COLO829 (cell line): ENCODE measurements around the gene FAM171A1.
"Not testable (repeated sequence)": the region's sequence is repeated elsewhere in the genome, so short reads cannot be mapped to it uniquely, and the experiment has no call there.

Experiments
- DNase-seq: peaks from one replicate; pipeline ENCODE4 v3.0.0; 2012; ENCODE audit warnings: low spot score

The FAM171A1 gene

GRCh38 chr10:15208221-15208620 is 162.9 kb downstream of the FAM171A1 start:
- DNase-seq = no peak

DNA sequence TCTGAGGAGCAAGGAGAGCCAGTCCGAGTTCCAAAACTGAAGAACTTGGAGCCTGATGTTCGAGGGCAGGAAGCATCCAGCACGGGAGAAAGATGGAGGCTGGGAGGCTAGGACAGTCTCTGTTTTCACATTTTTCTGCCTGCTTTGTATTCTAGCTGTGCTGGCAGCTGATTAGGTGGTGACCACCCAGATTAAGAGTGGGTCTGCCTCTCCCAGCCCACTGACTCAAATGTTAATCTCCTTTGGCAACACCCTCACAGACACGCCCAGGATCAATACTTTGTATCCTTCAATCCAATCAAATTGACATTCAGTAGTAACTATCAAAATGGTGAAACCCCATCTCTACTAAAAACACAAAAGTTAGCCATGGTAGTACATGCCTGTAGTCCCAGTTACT is 163.7 kb downstream of the FAM171A1 start:
- DNase-seq = not testable (repeated sequence)

- no peak for DNase-seq
Observed at GRCh38 chr10:15202639-15203038, 168.4 kb downstream of the FAM171A1 start.

- DNase-seq = not testable (repeated sequence)
Observed at GRCh38 chr10:15202301-15202621, 168.8 kb downstream of the FAM171A1 start.

DNA sequence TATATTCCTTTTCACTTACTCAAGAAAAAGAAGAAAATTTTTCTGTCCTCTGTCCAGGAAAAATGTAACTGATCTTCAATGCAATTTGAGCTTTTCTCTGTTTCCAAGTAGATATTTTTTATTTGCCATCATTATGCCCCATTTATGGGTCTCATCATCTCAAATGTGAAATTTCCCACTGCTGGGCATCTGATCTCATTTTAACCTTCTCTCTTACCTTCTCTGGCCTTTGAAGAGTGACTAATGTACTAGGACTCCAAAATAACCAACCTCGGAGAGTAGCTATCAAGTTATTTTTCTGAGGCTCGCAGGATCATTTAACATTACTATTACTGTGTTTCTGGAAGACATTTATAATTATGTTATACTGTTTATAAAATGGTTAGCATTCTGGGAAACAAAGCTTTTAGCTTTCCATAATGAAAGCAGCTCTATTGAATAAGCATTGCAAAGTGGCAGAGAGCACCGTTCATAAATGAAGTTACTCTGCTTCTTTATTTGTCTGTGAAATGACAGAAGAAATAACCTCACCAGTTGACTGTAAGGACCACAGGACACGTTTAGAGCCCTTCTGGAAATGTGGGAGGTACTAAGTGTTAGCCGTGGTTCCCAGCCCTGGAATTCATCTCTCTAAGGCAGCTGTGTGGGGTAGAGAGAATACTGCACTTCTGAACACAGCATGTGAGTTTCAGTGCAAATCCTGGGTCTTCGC is 169.3 kb downstream of the FAM171A1 start:
- DNase-seq = no peak

DNA sequence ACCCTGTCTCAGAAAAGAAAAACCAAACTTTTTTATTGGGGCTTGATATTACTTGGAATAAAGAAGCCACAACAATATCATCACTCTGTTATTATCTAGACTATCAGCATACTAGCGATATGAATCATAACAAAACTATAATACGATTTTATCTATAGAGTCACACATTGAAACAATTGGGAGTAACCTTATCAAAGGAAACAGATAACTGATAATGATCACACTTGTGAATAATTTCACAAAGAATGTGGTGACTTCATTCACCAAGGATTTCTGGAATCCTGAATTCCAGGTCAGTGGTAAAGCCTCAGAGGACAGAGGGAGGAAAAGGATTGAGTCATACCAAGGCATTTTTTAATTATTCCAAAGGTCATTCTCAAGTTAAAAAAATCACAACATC is 170.5 kb downstream of the FAM171A1 start:
- DNase-seq = peak; percentile 43

DNA sequence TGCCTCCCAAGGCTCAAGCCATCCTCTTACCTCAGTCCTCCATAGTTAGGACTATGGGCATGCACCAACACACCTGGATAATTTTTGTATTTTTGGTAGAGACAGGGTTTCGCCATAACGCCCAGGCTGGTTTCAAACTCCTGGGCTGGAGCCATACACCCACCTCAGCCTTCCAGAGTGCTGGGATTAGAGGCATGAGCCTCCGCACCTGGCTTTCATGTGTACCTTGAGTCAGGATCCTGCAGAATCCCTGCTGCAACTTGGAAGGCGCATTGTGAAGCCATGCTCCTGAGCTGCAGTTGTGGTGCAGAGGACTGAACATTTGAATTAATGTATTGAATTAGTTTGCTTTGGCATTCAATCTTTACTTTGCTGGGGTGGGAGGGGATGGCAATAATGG is 173.2 kb downstream of the FAM171A1 start:
- no peak for DNase-seq

DNA sequence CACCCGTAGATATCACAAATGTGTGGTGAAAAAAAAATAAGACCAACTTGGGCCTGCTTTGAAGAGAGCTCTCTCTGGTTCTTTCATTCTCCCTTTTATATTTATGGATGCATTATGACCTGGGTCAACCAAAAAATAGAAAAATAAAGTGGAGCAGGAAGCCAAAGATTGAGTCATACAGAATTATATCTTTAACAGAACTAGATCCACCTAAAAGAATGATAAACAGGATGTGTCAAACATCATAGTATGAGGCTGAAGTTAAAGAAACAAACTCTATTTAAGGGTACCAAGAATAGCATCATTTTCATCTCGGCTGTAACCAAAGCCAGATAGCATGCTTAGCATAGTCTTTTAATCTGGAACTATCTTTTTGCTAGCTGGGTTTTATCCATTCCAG is 173.8 kb downstream of the FAM171A1 start:
- DNase-seq = no peak

DNA sequence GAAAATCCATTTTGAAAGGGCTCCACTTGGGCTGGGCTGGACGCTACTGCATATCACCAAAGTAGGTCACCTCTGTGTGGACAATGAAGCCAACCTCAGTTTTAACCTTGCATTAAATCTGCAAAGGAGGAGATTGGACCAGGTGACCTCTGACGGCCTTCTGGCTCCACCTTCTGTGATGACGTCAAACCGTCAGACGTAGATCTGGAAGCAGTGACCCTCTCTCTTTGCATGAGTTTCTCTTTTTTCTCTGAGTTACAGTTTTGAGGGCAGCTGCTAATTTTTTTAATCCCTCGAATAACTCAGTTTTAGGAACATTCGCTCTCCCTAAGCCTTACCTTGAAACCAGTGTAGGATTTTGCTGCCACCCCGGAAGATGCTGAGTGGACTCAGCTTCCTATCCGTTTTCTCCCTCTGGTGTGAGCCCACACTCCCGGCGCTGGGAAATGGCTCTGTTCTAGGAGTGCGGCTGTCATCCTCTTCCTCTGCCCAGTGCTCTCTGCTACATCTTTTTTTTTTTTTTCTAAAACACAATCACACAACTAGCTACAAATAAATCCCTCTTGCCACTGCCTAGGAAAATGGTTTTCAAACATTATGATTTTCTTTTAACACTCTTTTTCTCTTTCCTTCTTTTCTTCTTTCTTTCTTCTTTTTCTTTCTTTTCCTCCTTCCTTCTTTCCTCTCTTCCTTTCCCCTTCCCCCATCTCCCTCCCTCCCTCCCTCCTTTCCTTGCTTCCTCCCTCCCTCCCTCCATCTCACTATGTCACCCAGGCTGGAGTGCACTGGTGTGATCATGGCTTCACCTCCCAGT is 174.9 kb downstream of the FAM171A1 start:
- DNase-seq = no peak

DNA sequence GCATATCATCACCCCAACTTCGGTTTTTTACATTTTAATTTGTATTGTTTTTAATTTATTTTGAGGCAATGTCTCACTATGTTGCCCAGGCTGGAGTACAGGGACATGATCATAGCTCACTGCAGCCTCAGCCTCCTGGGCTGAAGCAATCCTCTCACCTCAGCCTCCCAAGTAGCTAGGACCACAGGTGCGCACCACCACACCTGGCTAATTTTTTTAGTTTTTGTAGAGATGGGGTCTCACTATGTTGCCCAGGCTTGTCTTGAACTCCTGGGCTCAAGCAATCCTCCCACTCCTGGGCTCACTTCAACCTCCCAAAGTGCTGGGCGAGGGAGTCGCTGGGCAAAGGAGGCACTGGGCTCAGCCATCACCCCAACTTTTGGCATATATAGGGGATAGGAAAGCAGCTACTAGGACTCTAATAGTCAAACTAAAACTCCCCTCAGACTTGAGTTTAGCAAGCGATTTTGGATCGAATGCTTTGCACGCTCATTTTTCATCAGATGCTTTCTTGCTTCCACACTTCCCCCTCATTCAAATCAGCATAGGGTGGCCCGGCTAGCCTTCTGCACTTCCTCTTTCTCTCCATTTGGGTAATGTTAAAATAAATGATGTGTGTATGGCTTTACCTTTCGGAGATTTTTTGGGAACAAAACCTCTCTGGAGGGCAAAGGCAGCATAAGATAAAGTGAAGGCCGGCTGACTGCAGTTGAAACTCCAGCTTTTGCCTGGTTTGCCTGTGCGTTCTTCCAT is 181.8 kb downstream of the FAM171A1 start:
- DNase-seq = no peak

- no peak for DNase-seq
Observed at GRCh38 chr10:15188603-15189002, 182.5 kb downstream of the FAM171A1 start.

GRCh38 chr10:15183689-15184481 is 187.2 kb downstream of the FAM171A1 start:
- no peak for DNase-seq

DNA sequence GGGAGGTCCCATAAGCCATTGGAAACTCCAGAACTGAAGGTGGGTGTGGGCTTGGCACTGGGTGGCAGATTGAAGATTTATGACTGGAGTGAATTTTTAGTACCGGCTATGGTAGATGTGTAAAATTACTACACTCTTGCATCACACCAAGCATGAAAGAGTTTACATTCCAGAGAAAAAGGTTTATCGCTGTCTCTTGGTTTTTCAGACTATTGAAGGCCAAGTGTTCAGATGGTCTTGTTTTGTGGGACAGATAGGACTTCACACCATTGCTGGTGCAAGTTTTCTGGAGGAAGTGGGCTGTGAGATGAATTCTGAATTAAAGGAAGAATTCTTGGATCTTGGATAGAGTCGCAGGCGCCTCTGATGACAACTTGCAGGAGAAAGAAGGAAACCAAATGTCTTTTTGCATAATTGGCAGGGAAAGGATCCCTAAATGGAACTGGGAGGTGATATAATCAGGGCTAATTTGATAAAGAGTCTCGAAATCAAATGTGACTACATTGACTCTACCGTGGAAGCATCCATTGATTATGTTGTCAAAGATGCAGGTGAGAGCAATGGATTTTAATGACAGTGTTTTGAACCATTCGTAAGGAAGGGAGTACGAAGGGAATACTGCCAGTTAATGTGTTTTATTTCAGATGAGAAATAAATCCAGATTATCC is 188.4 kb downstream of the FAM171A1 start:
- no peak for DNase-seq

GRCh38 chr10:15181576-15182156 is 189.4 kb downstream of the FAM171A1 start:
- DNase-seq = no peak

GRCh38 chr10:15180736-15181135 is 190.4 kb downstream of the FAM171A1 start:
- no peak for DNase-seq

DNA sequence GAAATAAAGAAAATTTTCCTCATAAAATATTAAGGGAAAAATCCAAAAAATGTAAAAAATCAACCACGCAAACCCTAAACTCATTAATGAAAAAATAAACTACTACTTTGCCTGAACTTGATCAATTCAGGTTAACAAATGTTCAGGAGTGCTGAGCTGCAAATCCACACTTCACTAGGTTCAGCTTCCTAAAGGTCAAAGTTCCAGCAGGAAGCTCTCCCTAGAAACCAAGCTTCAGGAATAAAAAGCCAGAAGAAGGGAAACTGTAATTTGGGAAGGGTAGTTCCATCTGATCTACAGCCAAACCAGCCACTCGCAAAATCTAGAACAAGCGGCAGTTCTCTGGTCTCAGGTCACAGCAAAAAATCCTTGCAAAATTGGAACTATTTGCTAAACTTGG is 194.8 kb downstream of the FAM171A1 start:
- DNase-seq = no peak

- DNase-seq = no peak
Observed at GRCh38 chr10:15175587-15175986, 195.5 kb downstream of the FAM171A1 start.

DNA sequence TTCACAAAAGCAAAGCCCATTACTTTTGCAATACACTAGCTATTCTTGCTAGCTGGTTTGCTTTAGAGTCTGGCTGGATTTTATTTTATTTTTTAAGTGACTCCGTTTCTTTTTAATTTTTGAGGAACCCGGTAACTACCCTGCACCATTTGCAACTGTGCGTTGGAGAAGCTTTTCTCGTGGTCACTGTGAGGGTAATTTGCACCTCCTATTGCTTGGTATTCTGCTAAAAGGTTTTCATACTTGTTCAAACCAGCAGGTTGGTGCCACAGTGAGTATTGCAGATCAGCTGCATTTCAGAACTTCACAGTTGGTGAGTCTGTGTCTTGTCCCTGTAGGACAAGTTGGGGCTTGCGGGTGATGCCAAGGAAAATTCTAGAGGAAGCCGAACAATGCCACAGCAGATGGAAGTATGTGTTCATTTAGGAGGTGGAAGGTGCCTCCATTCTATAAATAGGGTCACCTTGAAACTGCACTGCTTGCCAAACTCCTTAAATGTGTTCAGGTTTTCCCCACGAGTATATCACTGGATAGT is 198.7 kb downstream of the FAM171A1 start:
- DNase-seq = no peak

DNA sequence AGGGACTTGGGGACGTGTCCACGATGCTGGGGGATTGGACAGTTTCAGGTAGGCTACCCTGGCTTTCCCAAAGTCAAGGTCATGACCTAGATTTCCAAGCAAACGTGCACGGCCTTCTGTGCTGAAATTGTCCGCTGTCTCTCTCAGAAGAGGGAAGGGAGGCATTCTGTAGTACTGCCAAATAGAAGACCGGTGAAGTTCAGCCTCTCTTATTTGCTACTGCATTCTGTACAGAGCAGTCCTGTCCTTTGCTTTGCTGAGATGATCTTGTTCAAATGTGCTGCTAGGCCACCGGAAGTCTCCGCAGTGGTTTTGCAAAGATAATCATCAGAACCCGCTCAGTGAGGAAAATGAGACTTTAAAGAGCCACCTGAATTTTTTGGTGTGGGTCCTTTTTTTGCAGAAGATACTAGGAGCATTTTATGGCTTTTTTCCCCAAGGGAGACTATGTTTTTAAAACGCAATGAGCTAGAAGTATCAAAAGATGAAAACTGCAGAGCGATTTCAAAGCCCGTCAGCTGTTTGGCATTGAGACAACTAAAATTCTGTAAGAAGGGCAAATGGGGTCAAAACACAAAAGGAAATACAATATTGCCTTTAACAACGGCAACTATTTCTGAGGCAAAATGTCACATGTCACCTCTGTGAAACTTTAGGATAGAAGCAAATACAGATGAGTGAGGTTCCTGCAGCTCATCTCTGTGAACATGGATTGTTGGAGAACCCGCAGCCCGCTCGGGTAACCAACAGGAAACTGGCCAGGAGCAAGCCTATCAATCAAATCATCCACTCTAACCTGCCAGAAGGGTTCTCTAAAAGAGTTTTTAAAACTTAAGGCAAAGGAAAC is 201.3 kb downstream of the FAM171A1 start:
- DNase-seq = no peak
